Stimulated activated naive B cell treated with anti-CD40 and anti-IgM and Interleukin-4, amounts not matched to agents 10 μg/mL and 1 μg/mL and 100 μg/mL, for 72 hours (primary cell): ENCODE data around the gene GNLY.
"Not testable (repeated sequence)": the region's sequence is repeated elsewhere in the genome, so short reads cannot be mapped to it uniquely, and the experiment has no call there.

Experiments used
- ATAC-seq, 2 donors: fragments of 150-1000 bp; cut with Tn5 transposase; replicated peaks; 2 replicates each; pipeline ENCODE4 v1.10.0; 2021; ENCODE audit warnings: moderate library complexity in 1 of 2
- DNase-seq: peaks from one replicate; pipeline ENCODE4 v3.0.0; 2021
- H3K27ac Mint-ChIP-seq: one replicate; pipeline ENCODE4 v1.8.0; 2022; ENCODE audit warnings: mild to moderate bottlenecking, mixed read lengths
- H3K27me3 Mint-ChIP-seq, 2 donors: one replicate each; pipeline ENCODE4 v1.8.0; 2022; ENCODE audit warnings: mixed read lengths in 2 of 2
- H3K36me3 Mint-ChIP-seq, 2 donors: one replicate each; pipeline ENCODE4 v1.8.0; 2022; ENCODE audit warnings: mixed read lengths in 2 of 2, mild to moderate bottlenecking in 1 of 2
- H3K4me1 Mint-ChIP-seq, 2 donors: one replicate each; pipeline ENCODE4 v1.8.0; 2022; ENCODE audit warnings: mixed read lengths in 2 of 2, mild to moderate bottlenecking in 1 of 2
- H3K4me3 Mint-ChIP-seq, 2 donors: one replicate each; pipeline ENCODE4 v1.8.0; 2022; ENCODE audit warnings: mild to moderate bottlenecking in 2 of 2, mixed read lengths in 2 of 2, moderate library complexity in 1 of 2
- H3K9me3 Mint-ChIP-seq, 2 donors: one replicate each; pipeline ENCODE4 v1.8.0; 2022; ENCODE audit warnings: mixed read lengths in 2 of 2, mild to moderate bottlenecking in 1 of 2

Gene GNLY

GRCh38 chr2:85669549-85669948, 24.6 kb upstream of the GNLY start:
- ATAC-seq (peak; percentile 92), DNase-seq (no peak)
- Mint-ChIP-seq H3K36me3 (no peaks in the 10 kb centered on the region), H3K4me3 (no peak overlapping the region), H3K27ac (no peak overlapping the region), H3K9me3 (no peaks in the 10 kb centered on the region), H3K27me3 (peaks cover 0 to 6% of the 10 kb centered on the region in 2 donors), H3K4me1 (peaks cover 0 to 10% of the 10 kb centered on the region in 2 donors)

GRCh38 chr2:85670416-85670815, 23.7 kb upstream of the GNLY start:
- H3K9me3 Mint-ChIP-seq, H3K27me3 Mint-ChIP-seq, H3K36me3 Mint-ChIP-seq, ATAC-seq, H3K4me3 Mint-ChIP-seq, DNase-seq, H3K4me1 Mint-ChIP-seq: not testable (repeated sequence)
- peak overlapping the region; percentile 76 for H3K27ac Mint-ChIP-seq

GRCh38 chr2:85672456-85672855, 21.7 kb upstream of the GNLY start:
- Mint-ChIP-seq H3K27me3 (no peaks in the 10 kb centered on the region), H3K4me3 (no peak overlapping the region)

GRCh38 chr2:85673716-85674375, 20.3 kb upstream of the GNLY start:
- Mint-ChIP-seq H3K4me1 (peaks cover 0 to 7% of the 10 kb centered on the region in 2 donors), H3K27me3 (peaks cover 9 to 11% of the 10 kb centered on the region in 2 donors), H3K9me3 (no peaks in the 10 kb centered on the region), H3K36me3 (no peaks in the 10 kb centered on the region), H3K4me3 (no peak overlapping the region), H3K27ac (no peak overlapping the region)
- no peak for DNase-seq
- ATAC-seq, result no peak

More at GRCh38 chr2:85672456-85672855, 21.7 kb upstream of the GNLY start:
- Mint-ChIP-seq H3K4me1 (peaks cover 0 to 7% of the 10 kb centered on the region in 2 donors), H3K36me3 (no peaks in the 10 kb centered on the region), H3K9me3 (no peaks in the 10 kb centered on the region), H3K27ac (no peak overlapping the region)
- ATAC-seq, result no peak
- DNase-seq, result no peak

GRCh38 chr2:85674417-85674816, 19.7 kb upstream of the GNLY start:
- H3K4me1 Mint-ChIP-seq, result peaks cover 0 to 9% of the 10 kb centered on the region in 2 donors
- no peaks in the 10 kb centered on the region for H3K9me3 Mint-ChIP-seq
- H3K4me3 Mint-ChIP-seq, result no peak overlapping the region
- DNase-seq (no peak), ATAC-seq (no peak)
- H3K36me3 Mint-ChIP-seq, result no peaks in the 10 kb centered on the region
- no peak overlapping the region for H3K27ac Mint-ChIP-seq
- H3K27me3 Mint-ChIP-seq, result peaks cover 9 to 11% of the 10 kb centered on the region in 2 donors

- DNase-seq (no peak), ATAC-seq (no peak)
- H3K36me3 Mint-ChIP-seq, result no peaks in the 10 kb centered on the region
- no peaks in the 10 kb centered on the region for H3K9me3 Mint-ChIP-seq
- peaks cover 0 to 9% of the 10 kb centered on the region in 2 donors for H3K4me1 Mint-ChIP-seq
- peaks cover 11 to 13% of the 10 kb centered on the region in 2 donors for H3K27me3 Mint-ChIP-seq
- no peak overlapping the region for H3K4me3 Mint-ChIP-seq
- no peak overlapping the region for H3K27ac Mint-ChIP-seq
Measured at GRCh38 chr2:85675427-85675826, 18.7 kb upstream of the GNLY start.

- H3K36me3 Mint-ChIP-seq, result no peaks in the 10 kb centered on the region
- ATAC-seq (no peak), DNase-seq (no peak)
- peaks cover 11 to 17% of the 10 kb centered on the region in 2 donors for H3K27me3 Mint-ChIP-seq
- peaks cover 0 to 9% of the 10 kb centered on the region in 2 donors for H3K4me1 Mint-ChIP-seq
- no peak overlapping the region for H3K27ac Mint-ChIP-seq
- no peaks in the 10 kb centered on the region for H3K9me3 Mint-ChIP-seq
- H3K4me3 Mint-ChIP-seq, result no peak overlapping the region
Measured at GRCh38 chr2:85675866-85676548, 18.2 kb upstream of the GNLY start.

- Mint-ChIP-seq H3K4me1 (peaks cover 0 to 4% of the 10 kb centered on the region in 2 donors), H3K36me3 (no peaks in the 10 kb centered on the region), H3K27me3 (peaks cover 11 to 17% of the 10 kb centered on the region in 2 donors), H3K4me3 (no peak overlapping the region), H3K9me3 (no peaks in the 10 kb centered on the region), H3K27ac (no peak overlapping the region)
- no peak for DNase-seq
- ATAC-seq, result no peak
Measured at GRCh38 chr2:85678377-85678776, 15.8 kb upstream of the GNLY start.

GRCh38 chr2:85678794-85679672, 15.1 kb upstream of the GNLY start:
- ATAC-seq (peak; percentile 91 to 97), DNase-seq (peak; percentile 55)
- Mint-ChIP-seq H3K4me1 (peaks cover 0 to 4% of the 10 kb centered on the region in 2 donors), H3K27me3 (peaks cover 11 to 17% of the 10 kb centered on the region in 2 donors), H3K9me3 (no peaks in the 10 kb centered on the region), H3K36me3 (no peaks in the 10 kb centered on the region), H3K4me3 (no peak overlapping the region), H3K27ac (no peak overlapping the region)

GRCh38 chr2:85680707-85681371, 13.3 kb upstream of the GNLY start:
- no peaks in the 10 kb centered on the region for H3K36me3 Mint-ChIP-seq
- H3K4me1 Mint-ChIP-seq, result peaks cover 0 to 4% of the 10 kb centered on the region in 2 donors
- DNase-seq (no peak), ATAC-seq (no peak)
- H3K4me3 Mint-ChIP-seq, result no peak overlapping the region
- H3K27ac Mint-ChIP-seq, result no peak overlapping the region
- H3K9me3 Mint-ChIP-seq, result no peaks in the 10 kb centered on the region
- peaks cover 11 to 17% of the 10 kb centered on the region in 2 donors for H3K27me3 Mint-ChIP-seq

- DNase-seq (no peak), ATAC-seq (no peak)
- Mint-ChIP-seq H3K4me1 (peaks cover 0 to 4% of the 10 kb centered on the region in 2 donors), H3K36me3 (no peaks in the 10 kb centered on the region), H3K27me3 (peaks cover 11 to 17% of the 10 kb centered on the region in 2 donors), H3K9me3 (no peaks in the 10 kb centered on the region), H3K27ac (no peak overlapping the region), H3K4me3 (no peak overlapping the region)
Measured at GRCh38 chr2:85681372-85681763, 12.8 kb upstream of the GNLY start.

GRCh38 chr2:85681776-85682175, 12.4 kb upstream of the GNLY start:
- no peak for ATAC-seq
- Mint-ChIP-seq H3K36me3 (no peaks in the 10 kb centered on the region), H3K9me3 (no peaks in the 10 kb centered on the region), H3K27ac (no peak overlapping the region), H3K4me3 (no peak overlapping the region), H3K27me3 (peaks cover 11 to 17% of the 10 kb centered on the region in 2 donors), H3K4me1 (peaks cover 0 to 4% of the 10 kb centered on the region in 2 donors)
- no peak for DNase-seq

- H3K4me1 Mint-ChIP-seq, result peaks cover 0 to 4% of the 10 kb centered on the region in 2 donors
- no peaks in the 10 kb centered on the region for H3K36me3 Mint-ChIP-seq
- H3K9me3 Mint-ChIP-seq, result no peaks in the 10 kb centered on the region
- H3K27ac Mint-ChIP-seq, result no peak overlapping the region
- DNase-seq, result no peak
- ATAC-seq, result no peak
- no peak overlapping the region for H3K4me3 Mint-ChIP-seq
- H3K27me3 Mint-ChIP-seq, result peaks cover 11 to 17% of the 10 kb centered on the region in 2 donors
Measured at GRCh38 chr2:85682378-85682777, 11.8 kb upstream of the GNLY start.

- H3K27ac Mint-ChIP-seq, result no peak overlapping the region
- DNase-seq, result no peak
- no peaks in the 10 kb centered on the region for H3K36me3 Mint-ChIP-seq
Measured at GRCh38 chr2:85684380-85684779, 9.8 kb upstream of the GNLY start.

More at GRCh38 chr2:85684380-85684779, 9.8 kb upstream of the GNLY start:
- Mint-ChIP-seq H3K4me3 (no peak overlapping the region), H3K4me1 (no peaks in the 10 kb centered on the region), H3K9me3 (no peaks in the 10 kb centered on the region), H3K27me3 (peaks cover 0 to 8% of the 10 kb centered on the region in 2 donors)
- ATAC-seq, result no peak
